Measurements from ENCODE around the gene LIN37. TPM values are rescaled to one million over a fixed set of nuclear protein-coding genes. Genes with fewer than 3 reads are reported as not detected.

Gene LIN37
- total and polyA plus RNA-seq, 2 donors (not counting 3 experiments of a cell fraction or from before 2014, with no cell fraction given): 11.3 to 21.4 TPM

DNA sequence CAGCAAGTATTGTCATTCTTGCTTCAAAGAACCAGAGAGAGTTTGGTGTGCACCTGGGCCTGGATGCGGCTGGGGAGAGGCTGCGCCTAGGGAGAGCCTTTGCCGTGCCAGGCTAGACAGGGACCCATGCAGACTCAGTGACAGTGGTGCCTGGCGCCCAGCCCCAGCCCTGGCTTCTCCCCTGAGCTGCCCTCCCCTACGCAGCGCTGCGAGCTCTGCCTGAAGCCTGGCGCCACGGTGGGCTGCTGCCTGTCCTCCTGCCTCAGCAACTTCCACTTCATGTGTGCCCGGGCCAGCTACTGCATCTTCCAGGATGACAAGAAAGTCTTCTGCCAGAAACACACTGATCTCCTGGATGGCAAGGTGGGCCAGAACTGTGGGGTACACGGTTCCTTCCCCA lies 18.6 kb upstream of the LIN37 start:
- FAIRE-seq: no peak
- Histone ChIP-seq H2AFZ (ENCODE audit: low read depth, low read length) (no peak overlapping the region), H3K27me3 (ENCODE audit: control insufficient read depth in 2 of 2, insufficient read depth in 2 of 2, low read length in 2 of 2) (no peaks in the 10 kb centered on the region), H4K20me1 (replicated peaks; ENCODE audit: control insufficient read depth, extremely low read depth, insufficient read depth, low read length) (no peaks in the 10 kb centered on the region), H3K4me2 (ENCODE audit: insufficient read depth, low read length) (no peak overlapping the region), H3K9me1 (replicated peaks; ENCODE audit: control insufficient read depth, extremely low read depth, insufficient read depth, low read length) (no peaks in the 10 kb centered on the region), H3K9ac (replicated peaks; ENCODE audit: extremely low read depth, insufficient read depth, low read length) (no peak overlapping the region), H3K79me2 (ENCODE audit: control insufficient read depth, insufficient read depth, low read length) (no peaks in the 10 kb centered on the region), H3K27ac (ENCODE audit: insufficient read depth, low read depth, low read length) (no peak overlapping the region), H3K4me1 (ENCODE audit: control insufficient read depth, extremely low read depth, insufficient read depth, low read length) (no peaks in the 10 kb centered on the region), H3K9me3 (replicated peaks; ENCODE audit: control insufficient read depth, insufficient read depth, low read length) (no peaks in the 10 kb centered on the region), H3K36me3 (ENCODE audit: control insufficient read depth in 2 of 2, extremely low read depth in 1 of 2, insufficient read depth in 2 of 2, low read length in 2 of 2) (peaks cover 23 to 76% of the 10 kb centered on the region in 2 experiments), H3K4me3 (replicated peaks in 1 of 3; ENCODE audit: insufficient read depth in 1 of 3, low read depth in 1 of 3, low read length in 3 of 3) (no peak overlapping the region)
- ChIA-PET CTCF (no interaction called here), POLR2A (no interaction called here)
- DNase-seq (ENCODE audit: low read depth, low spot score): no peak
- no peak for TF ChIP-seq FOS (IDR thresholded peaks at IDR 0.05; ENCODE audit: borderline replicate concordance, insufficient read depth, low read length)
- TF ChIP-seq, protein P1, sequence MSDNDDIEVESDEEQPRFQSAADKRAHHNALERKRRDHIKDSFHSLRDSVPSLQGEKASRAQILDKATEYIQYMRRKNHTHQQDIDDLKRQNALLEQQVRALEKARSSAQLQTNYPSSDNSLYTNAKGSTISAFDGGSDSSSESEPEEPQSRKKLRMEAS (IDR thresholded peaks at IDR 0.05; ENCODE audit: insufficient read depth, insufficient read length): no peak
- TF ChIP-seq, protein P2, sequence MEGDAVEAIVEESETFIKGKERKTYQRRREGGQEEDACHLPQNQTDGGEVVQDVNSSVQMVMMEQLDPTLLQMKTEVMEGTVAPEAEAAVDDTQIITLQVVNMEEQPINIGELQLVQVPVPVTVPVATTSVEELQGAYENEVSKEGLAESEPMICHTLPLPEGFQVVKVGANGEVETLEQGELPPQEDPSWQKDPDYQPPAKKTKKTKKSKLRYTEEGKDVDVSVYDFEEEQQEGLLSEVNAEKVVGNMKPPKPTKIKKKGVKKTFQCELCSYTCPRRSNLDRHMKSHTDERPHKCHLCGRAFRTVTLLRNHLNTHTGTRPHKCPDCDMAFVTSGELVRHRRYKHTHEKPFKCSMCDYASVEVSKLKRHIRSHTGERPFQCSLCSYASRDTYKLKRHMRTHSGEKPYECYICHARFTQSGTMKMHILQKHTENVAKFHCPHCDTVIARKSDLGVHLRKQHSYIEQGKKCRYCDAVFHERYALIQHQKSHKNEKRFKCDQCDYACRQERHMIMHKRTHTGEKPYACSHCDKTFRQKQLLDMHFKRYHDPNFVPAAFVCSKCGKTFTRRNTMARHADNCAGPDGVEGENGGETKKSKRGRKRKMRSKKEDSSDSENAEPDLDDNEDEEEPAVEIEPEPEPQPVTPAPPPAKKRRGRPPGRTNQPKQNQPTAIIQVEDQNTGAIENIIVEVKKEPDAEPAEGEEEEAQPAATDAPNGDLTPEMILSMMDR (IDR thresholded peaks at IDR 0.05; ENCODE audit: extremely low read depth in 1 of 2, insufficient read depth in 1 of 2, low read depth in 1 of 2, low read length in 2 of 2): no peak
- TF ChIP-seq POLR2AphosphoS5 (IDR thresholded peaks at IDR 0.05; ENCODE audit: insufficient read depth, low read depth, low read length): no peak
- no peak for TF ChIP-seq POLR2A (IDR thresholded peaks at IDR 0.05; ENCODE audit: low read depth, low read length)
- no peak for TF ChIP-seq EZH2 (IDR thresholded peaks at IDR 0.05; ENCODE audit: borderline replicate concordance, low read depth, low read length, severe bottlenecking)
- no peak for TF ChIP-seq MYC (IDR thresholded peaks at IDR 0.05; ENCODE audit: low read depth, low read length)
- no peak for TF ChIP-seq GATA2 (IDR thresholded peaks at IDR 0.05; ENCODE audit: insufficient read depth, insufficient read length, low read depth, low read length)
- TF ChIP-seq JUN (IDR thresholded peaks at IDR 0.05; ENCODE audit: borderline replicate concordance, insufficient read depth, insufficient read length, low read depth): no peak
- intact Hi-C loops (cut with micrococcal nuclease) (no loop called here), dilution Hi-C loops (cut with MboI; ENCODE audit: extremely low pct_ligation_motif_present, low sequenced_read_pairs) (no loop called here)
- BruUV-seq (replicated peaks): no TSS peak

Measured in endothelial cell of umbilical vein (primary cell).